Breast epithelium (tissue), 4 donors: ENCODE data around the gene ATP8A1. TPM values are rescaled to one million over a fixed set of nuclear protein-coding genes. Genes with fewer than 3 reads are reported as not detected.

Experiments used
- DNase-seq, 2 donors: peaks; one replicate each; pipeline ENCODE4 v3.0.0-alpha.2; 2019; ENCODE audit warnings: low spot score in 2 of 2
- H3K27ac ChIP-seq, 2 donors: fragments of 200-600 bp; sonication (generic) in 1 of 2; one replicate each; pipeline ENCODE4 v1.5.1; 2016 to 2019; ENCODE audit warnings: mild to moderate bottlenecking in 1 of 2
- H3K27me3 ChIP-seq, 2 donors: fragments of 200-600 bp; sonication (generic) in 1 of 2; one replicate each; pipeline versions ENCODE4 v1.5.1 to v1.6.0; 2017 to 2019; ENCODE audit warnings: control low read depth in 1 of 2, mild to moderate bottlenecking in 1 of 2
- H3K36me3 ChIP-seq: fragments of 200-600 bp; one replicate; pipeline ENCODE4 v1.5.1; 2019
- H3K4me1 ChIP-seq, 2 donors: fragments of 200-600 bp; sonication (generic); one replicate each; pipeline ENCODE4 v1.5.1; 2016 to 2019; ENCODE audit warnings: control low read depth in 1 of 2
- H3K4me3 ChIP-seq, 3 donors: fragments of 200-600 bp; sonication (generic); 1 replicate in 2 of 3; 2 replicates in 1 of 3; pipeline ENCODE4 v1.5.1; 2016 to 2019; ENCODE audit warnings: mild to moderate bottlenecking in 3 of 3, moderate library complexity in 2 of 3
- H3K9me3 ChIP-seq, 2 donors: fragments of 200-600 bp; sonication (generic) in 1 of 2; one replicate each; pipeline ENCODE4 v1.5.1; 2016 to 2019; ENCODE audit warnings: control low read depth in 1 of 2
- POLR2A ChIP-seq: fragments of 450-650 bp; IDR thresholded peaks from one replicate; pipeline ENCODE4 v1.6.1; 2016; ENCODE audit warnings: antibody characterized with exemption, mild to moderate bottlenecking, moderate library complexity
- POLR2AphosphoS5 ChIP-seq, 3 donors: sonication (generic); formaldehyde crosslinking; IDR thresholded peaks; one replicate each; pipeline ENCODE4 v1.6.1; 2017; ENCODE audit warnings: antibody characterized with exemption in 3 of 3
- intact Hi-C: fragments of 100-400 bp; cut with DNase I; formaldehyde crosslinking; loops from one replicate; pipeline ENCODE4 v1.15.1; 2023; ENCODE audit warnings: low total_unique reads
- total RNA-seq, 3 donors: library from RNA; depleted of rRNA; stranded (reverse); fragments of >200 nt; gene quantifications; one replicate each; pipeline ENCODE4 v1.1.0, GENCODE V29; 2016
- TF ChIP-seq, protein P1 (sequence below), 3 donors: fragments of 450-650 bp; IDR thresholded peaks; one replicate each; pipeline ENCODE4 v1.5.1; 2016 to 2017; ENCODE audit warnings: antibody characterized with exemption in 3 of 3, mild to moderate bottlenecking in 3 of 3, moderate library complexity in 3 of 3

Gene ATP8A1
- total RNA-seq, 3 donors from 2014 or later, result 12.2 to 17.0 (median 14.8) TPM

DNA sequence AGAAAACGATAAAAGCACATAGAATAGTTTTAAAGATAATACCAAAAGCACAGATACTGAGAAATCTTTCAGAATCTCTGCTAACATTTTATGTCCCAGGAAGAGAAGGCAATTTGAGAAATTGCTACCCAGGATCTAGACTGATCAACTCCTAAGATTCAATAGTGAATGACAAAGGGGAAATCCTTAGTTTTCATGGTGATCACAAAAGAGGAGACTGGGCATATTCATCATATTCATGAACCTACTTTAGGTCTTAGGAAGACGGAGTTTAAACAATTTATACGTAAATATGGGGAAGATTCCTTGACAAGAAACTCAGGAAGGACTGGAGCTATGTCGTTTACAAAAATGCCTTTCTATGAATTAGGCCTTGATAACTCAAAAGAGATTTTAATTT is 172.3 kb downstream of the ATP8A1 start:
- H3K4me1 ChIP-seq, result no peaks in the 10 kb centered on the region
- no peaks in the 10 kb centered on the region for H3K9me3 ChIP-seq
- H3K36me3 ChIP-seq, result no peaks in the 10 kb centered on the region
- intact Hi-C loops, result no loop called here
- no peak for DNase-seq
- no peak overlapping the region for H3K27ac ChIP-seq
- TF ChIP-seq POLR2A (no peak), POLR2AphosphoS5 (IDR thresholded peaks at IDR 0.05) (no peak)
- TF ChIP-seq, protein P1, sequence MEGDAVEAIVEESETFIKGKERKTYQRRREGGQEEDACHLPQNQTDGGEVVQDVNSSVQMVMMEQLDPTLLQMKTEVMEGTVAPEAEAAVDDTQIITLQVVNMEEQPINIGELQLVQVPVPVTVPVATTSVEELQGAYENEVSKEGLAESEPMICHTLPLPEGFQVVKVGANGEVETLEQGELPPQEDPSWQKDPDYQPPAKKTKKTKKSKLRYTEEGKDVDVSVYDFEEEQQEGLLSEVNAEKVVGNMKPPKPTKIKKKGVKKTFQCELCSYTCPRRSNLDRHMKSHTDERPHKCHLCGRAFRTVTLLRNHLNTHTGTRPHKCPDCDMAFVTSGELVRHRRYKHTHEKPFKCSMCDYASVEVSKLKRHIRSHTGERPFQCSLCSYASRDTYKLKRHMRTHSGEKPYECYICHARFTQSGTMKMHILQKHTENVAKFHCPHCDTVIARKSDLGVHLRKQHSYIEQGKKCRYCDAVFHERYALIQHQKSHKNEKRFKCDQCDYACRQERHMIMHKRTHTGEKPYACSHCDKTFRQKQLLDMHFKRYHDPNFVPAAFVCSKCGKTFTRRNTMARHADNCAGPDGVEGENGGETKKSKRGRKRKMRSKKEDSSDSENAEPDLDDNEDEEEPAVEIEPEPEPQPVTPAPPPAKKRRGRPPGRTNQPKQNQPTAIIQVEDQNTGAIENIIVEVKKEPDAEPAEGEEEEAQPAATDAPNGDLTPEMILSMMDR (IDR thresholded peaks at IDR 0.05), result no peak
- H3K27me3 ChIP-seq, result no peaks in the 10 kb centered on the region
- no peak overlapping the region for H3K4me3 ChIP-seq

DNA sequence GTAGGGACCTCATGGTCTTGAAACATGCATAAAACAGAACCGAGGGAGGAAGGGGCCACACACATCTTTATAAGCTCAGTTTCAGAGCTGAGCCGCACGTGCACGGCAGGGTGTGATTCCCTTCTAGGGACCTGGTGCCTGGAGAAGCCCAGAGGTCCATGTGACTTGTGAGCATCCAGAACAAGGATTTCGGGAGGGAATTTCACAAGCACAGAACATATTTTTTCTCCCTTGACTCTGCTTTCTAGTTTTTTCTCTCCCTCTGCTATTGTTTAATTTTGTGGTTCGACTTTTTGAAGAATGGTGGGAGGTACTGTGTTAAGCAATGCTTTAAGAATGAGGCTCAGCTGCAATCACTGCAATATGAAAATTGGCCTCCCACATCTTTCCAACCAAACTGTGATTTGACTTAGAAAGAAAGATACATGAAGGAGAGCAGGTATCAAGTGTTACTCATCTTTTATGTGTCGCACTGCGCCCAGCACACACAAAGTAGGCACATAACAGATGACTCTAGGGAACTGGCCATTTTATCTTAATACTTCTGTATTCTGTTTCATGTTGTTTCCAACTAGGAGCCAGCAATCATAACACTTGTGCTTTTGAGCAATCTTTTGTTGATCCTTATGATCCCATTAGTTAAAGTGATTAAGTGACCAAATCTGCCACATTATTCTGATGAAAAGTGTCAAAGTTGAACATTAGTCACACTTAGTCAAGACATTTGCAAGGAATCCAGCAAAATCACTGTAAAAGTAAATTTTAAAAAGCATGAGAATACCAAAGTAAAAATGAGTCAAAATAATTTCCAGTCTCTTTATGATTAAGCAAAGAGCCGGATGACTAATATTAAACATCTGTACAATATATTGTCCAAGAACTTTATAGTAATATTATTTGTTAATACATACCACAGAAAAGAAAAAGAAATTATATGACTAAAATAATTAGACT is 173.2 kb downstream of the ATP8A1 start:
- Histone ChIP-seq H3K4me1 (no peaks in the 10 kb centered on the region), H3K36me3 (no peaks in the 10 kb centered on the region), H3K4me3 (no peak overlapping the region), H3K27ac (no peak overlapping the region), H3K9me3 (no peaks in the 10 kb centered on the region), H3K27me3 (no peaks in the 10 kb centered on the region)
- TF ChIP-seq POLR2A (no peak), POLR2AphosphoS5 (IDR thresholded peaks at IDR 0.05) (no peak)
- TF ChIP-seq, protein P1 (IDR thresholded peaks at IDR 0.05), result no peak
- intact Hi-C loops, result no loop called here
- DNase-seq, result no peak

DNA sequence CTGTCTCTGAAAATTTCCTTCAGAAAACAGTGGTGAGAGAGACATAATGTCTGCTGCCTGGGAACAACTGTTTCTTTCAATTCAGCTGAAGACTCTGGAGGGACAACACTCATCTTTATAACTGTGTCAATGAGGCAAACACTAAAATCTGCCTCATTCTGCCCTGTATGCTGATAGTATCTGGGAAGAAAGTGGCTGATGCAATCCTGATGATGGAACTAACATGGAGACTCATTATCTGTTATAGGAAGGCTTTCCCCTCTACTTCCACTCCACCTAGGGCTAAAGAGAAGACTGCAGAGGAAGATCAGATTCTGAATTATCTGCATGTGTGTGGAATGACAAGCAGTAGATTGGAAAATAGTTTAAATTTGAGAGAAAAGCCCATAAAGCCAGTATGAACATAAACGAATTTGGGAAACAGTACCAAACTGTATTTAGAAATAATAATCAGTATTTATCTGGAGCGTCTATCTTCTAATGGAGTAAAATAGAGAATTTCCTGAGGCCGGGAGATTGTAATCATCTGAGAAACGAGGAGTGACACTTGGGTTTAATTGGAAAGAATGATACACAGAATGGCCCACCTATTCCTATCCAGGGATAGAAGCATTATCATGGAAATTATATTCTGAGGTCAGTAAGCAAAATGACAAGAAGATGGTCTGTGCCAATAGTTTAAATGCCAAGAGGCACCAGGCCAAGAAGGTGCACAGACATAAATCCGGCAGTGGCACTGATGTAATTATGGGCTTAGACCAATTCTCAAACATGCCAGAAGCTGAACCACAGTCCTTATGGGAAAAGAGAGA is 174.2 kb downstream of the ATP8A1 start:
- H3K36me3 ChIP-seq, result no peaks in the 10 kb centered on the region
- DNase-seq, result no peak
- no peak overlapping the region for H3K27ac ChIP-seq
- H3K9me3 ChIP-seq, result no peaks in the 10 kb centered on the region
- no peaks in the 10 kb centered on the region for H3K4me1 ChIP-seq
- no peak for TF ChIP-seq POLR2AphosphoS5 (IDR thresholded peaks at IDR 0.05)
- TF ChIP-seq POLR2A, result no peak
- intact Hi-C loops, result no loop called here
- no peaks in the 10 kb centered on the region for H3K27me3 ChIP-seq
- H3K4me3 ChIP-seq, result no peak overlapping the region

DNA sequence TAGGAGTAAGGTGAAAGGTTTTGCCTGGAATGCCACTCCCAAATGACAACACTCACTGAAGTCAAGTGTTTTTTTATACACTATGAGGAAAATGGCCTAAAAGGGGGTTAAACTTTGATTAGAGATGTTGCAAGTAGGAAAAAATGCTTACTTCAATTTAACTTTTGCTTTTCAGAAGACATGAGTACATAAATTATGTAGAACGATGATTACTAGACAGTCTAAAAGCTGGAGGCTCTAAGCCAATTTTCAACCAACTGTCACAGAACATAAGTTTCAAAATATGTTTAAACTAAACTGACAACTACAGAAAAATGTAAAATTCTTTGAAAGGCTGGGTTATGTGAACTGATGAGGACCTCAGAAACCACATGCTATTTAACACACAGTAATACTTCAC is 176.2 kb downstream of the ATP8A1 start:
- no peaks in the 10 kb centered on the region for H3K9me3 ChIP-seq
- no peaks in the 10 kb centered on the region for H3K4me1 ChIP-seq
- H3K36me3 ChIP-seq, result no peaks in the 10 kb centered on the region
- no peak overlapping the region for H3K27ac ChIP-seq
- no peak for TF ChIP-seq POLR2A
- H3K4me3 ChIP-seq, result no peak overlapping the region
- intact Hi-C loops, result no loop called here
- DNase-seq, result no peak
- no peaks in the 10 kb centered on the region for H3K27me3 ChIP-seq

DNA sequence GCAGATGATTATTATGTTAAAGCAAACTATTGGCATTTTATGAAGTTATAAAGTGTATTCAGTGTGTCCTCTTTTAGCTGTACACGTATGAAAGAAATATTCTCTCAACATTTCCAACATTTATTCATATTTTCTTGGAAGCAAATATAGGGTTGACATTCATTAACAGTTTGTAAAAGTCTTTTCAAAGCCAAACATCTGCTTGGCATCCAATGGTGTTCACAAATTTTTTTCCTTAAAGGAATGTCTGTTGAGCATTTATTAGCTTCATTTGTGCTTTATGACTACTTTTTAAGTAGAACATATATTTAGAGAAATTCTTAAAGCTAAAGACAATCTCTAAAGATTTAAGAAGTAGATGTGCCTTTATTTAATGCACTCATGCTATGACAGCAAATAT is 176.6 kb downstream of the ATP8A1 start:
- H3K27me3 ChIP-seq, result no peaks in the 10 kb centered on the region
- H3K4me3 ChIP-seq, result no peak overlapping the region
- no peak for TF ChIP-seq POLR2A
- TF ChIP-seq, protein P1 (IDR thresholded peaks at IDR 0.05), result no peak
- H3K27ac ChIP-seq, result no peak overlapping the region
- intact Hi-C loops, result no loop called here
- H3K36me3 ChIP-seq, result no peaks in the 10 kb centered on the region
- DNase-seq, result no peak
- H3K9me3 ChIP-seq, result no peaks in the 10 kb centered on the region
- no peaks in the 10 kb centered on the region for H3K4me1 ChIP-seq

DNA sequence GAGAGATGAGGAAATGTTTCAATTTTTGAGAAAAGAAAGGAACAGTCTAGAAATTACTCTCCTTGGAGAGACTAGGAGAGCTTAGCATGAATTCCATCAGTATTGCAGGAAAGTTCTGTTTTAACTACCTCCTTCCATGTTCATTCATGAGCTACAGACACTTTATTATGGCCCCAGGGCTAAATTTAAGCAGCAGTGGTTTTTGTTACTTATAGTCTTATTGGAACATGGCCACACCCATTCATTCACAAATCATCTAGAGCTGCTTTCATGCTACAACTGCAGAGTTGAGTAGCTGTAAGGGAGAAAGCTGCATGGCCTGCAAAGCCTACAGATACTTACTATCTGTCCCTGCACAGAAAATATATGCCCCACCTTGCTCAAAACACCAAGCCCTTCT is 178.0 kb downstream of the ATP8A1 start:
- Histone ChIP-seq H3K27me3 (no peaks in the 10 kb centered on the region), H3K4me1 (no peaks in the 10 kb centered on the region), H3K9me3 (no peaks in the 10 kb centered on the region), H3K27ac (no peak overlapping the region), H3K4me3 (no peak overlapping the region), H3K36me3 (no peaks in the 10 kb centered on the region)
- DNase-seq, result no peak
- TF ChIP-seq POLR2A (no peak), POLR2AphosphoS5 (IDR thresholded peaks at IDR 0.05) (no peak)
- TF ChIP-seq, protein P1 (IDR thresholded peaks at IDR 0.05), result no peak
- intact Hi-C loops, result no loop called here
